H1 (cell line): ENCODE results near the gene UBE2D4. TPM values are rescaled to one million over a fixed set of nuclear protein-coding genes. Genes with fewer than 3 reads are reported as not detected.

Experiments
- CTCF ChIA-PET: fragments of 300-600 bp; sonication (Branson Sonifier 250); formaldehyde crosslinking; loops from one replicate; lab custom pipeline; 2021; ENCODE audit not compliant: partially characterized antibody; lab: Charles Lee
- POLR2A ChIA-PET: fragments of 300-600 bp; sonication (Branson Sonifier 250); formaldehyde crosslinking; loops from one replicate; lab custom pipeline; 2021; ENCODE audit warnings: inconsistent platforms; ENCODE audit not compliant: partially characterized antibody; lab: Charles Lee
- DNase-seq, 2 experiments: peaks; one replicate each; pipeline versions ENCODE4 v3.0.0 to v3.0.0-alpha.2; 2010 to 2022; ENCODE audit warnings: low spot score in 2 of 2, low read depth in 1 of 2, mixed read lengths in 1 of 2
- FAIRE-seq: peaks from 2 replicates; lab custom pipeline; 2011; peaks lifted over from hg19 to GRCh38; lab: Jason Lieb, UNC
- H2AFZ ChIP-seq: 2 replicates; pipeline ENCODE4 v1.8.1; 2012; ENCODE audit warnings: low read length, inconsistent platforms
- H2AK5ac ChIP-seq: 2 replicates; pipeline ENCODE4 v1.6.1; 2013; ENCODE audit warnings: low read depth, low read length
- H2BK120ac ChIP-seq: replicated peaks from 2 replicates; pipeline ENCODE3; 2013; ENCODE audit warnings: low read depth, low read length, inconsistent platforms
- H2BK12ac ChIP-seq: 2 replicates; pipeline ENCODE4 v1.6.1; 2013; ENCODE audit warnings: low read depth, low read length
- H2BK15ac ChIP-seq: 2 replicates; pipeline ENCODE4 v1.6.1; 2013; ENCODE audit warnings: low read length
- H2BK20ac ChIP-seq: 2 replicates; pipeline ENCODE4 v1.6.1; 2013; ENCODE audit warnings: low read length
- H2BK5ac ChIP-seq: 2 replicates; pipeline ENCODE4 v1.6.1; 2013; ENCODE audit warnings: low read depth, low read length
- H3K14ac ChIP-seq: 2 replicates; pipeline ENCODE4 v1.6.1; 2013; ENCODE audit warnings: inconsistent platforms; ENCODE audit not compliant: insufficient read length
- H3K18ac ChIP-seq: 2 replicates; pipeline ENCODE4 v1.6.1; 2013; ENCODE audit warnings: low read length; ENCODE audit errors: extremely low read depth
- H3K23ac ChIP-seq: 2 replicates; pipeline ENCODE4 v1.6.1; 2013; ENCODE audit warnings: inconsistent platforms; ENCODE audit not compliant: insufficient read length
- H3K23me2 ChIP-seq: 2 replicates; pipeline ENCODE4 v1.6.1; 2013; ENCODE audit warnings: low read depth, low read length
- H3K27ac ChIP-seq: 2 replicates; pipeline ENCODE4 v1.6.1; 2011; ENCODE audit warnings: low read depth, low read length, inconsistent platforms
- H3K27me3 ChIP-seq, 4 experiments: replicated peaks in 1 of 4; 1 replicate in 1 of 4; 2 replicates in 3 of 4; pipeline versions ENCODE4 v1.6.1 to v1.8.1; 2011 to 2013; ENCODE audit warnings: low read length in 3 of 4, mild to moderate bottlenecking in 3 of 4, inconsistent platforms in 2 of 4, mixed read lengths in 2 of 4, moderate library complexity in 1 of 4; ENCODE audit not compliant: control insufficient read depth in 3 of 4, insufficient read depth in 3 of 4; ENCODE audit errors: extremely low read depth in 1 of 4
- H3K36me3 ChIP-seq, 4 experiments: 2 replicates each; pipeline versions ENCODE4 v1.6.1 to v1.8.1; 2011 to 2013; ENCODE audit warnings: mild to moderate bottlenecking in 4 of 4, low read length in 3 of 4, moderate library complexity in 2 of 4, control low read depth in 1 of 4, inconsistent platforms in 1 of 4; ENCODE audit not compliant: insufficient read depth in 4 of 4, control insufficient read depth in 2 of 4
- H3K4ac ChIP-seq: replicated peaks from 2 replicates; pipeline ENCODE3; 2013; ENCODE audit warnings: low read length, low read depth, mixed read lengths, inconsistent platforms; ENCODE audit not compliant: insufficient read length
- H3K4me1 ChIP-seq, 4 experiments: replicated peaks in 1 of 4; 1 replicate in 1 of 4; 2 replicates in 3 of 4; pipeline versions ENCODE4 v1.6.1 to v1.8.1; 2011 to 2013; ENCODE audit warnings: low read length in 3 of 4, inconsistent platforms in 2 of 4, mixed read lengths in 1 of 4; ENCODE audit not compliant: insufficient read depth in 4 of 4, control insufficient read depth in 3 of 4
- H3K4me2 ChIP-seq, 2 experiments: 2 replicates each; pipeline versions ENCODE4 v1.6.1 to v1.8.1; 2011 to 2013; ENCODE audit warnings: low read depth in 2 of 2, low read length in 2 of 2, control low read depth in 1 of 2, inconsistent platforms in 1 of 2, mild to moderate bottlenecking in 1 of 2; ENCODE audit not compliant: insufficient read depth in 1 of 2
- H3K4me3 ChIP-seq, 4 experiments: fragments of 200-600, 300-600 bp in 1 of 4; sonication (generic), shearing (Covaris generic), sonication (Bioruptor Twin) in 1 of 4; 2 replicates each; pipeline versions ENCODE4 v1.5.1 to v1.8.1; 2011 to 2016; ENCODE audit warnings: low read length in 4 of 4, low read depth in 3 of 4, control low read depth in 2 of 4, inconsistent platforms in 2 of 4, mild to moderate bottlenecking in 2 of 4, mixed read lengths in 1 of 4, moderate library complexity in 1 of 4; ENCODE audit not compliant: insufficient read depth in 2 of 4; ENCODE audit errors: extremely low read depth in 1 of 4
- H3K56ac ChIP-seq: replicated peaks from 2 replicates; pipeline ENCODE3; 2013; ENCODE audit warnings: low read depth, mild to moderate bottlenecking, mixed read lengths, low read length, inconsistent platforms; ENCODE audit not compliant: insufficient read length
- H3K79me1 ChIP-seq: 2 replicates; pipeline ENCODE4 v1.6.1; 2013; ENCODE audit warnings: low read depth, low read length, control low read depth
- H3K79me2 ChIP-seq, 2 experiments: 2 replicates each; pipeline versions ENCODE4 v1.6.1 to v1.8.1; 2012 to 2013; ENCODE audit warnings: low read length in 2 of 2, mild to moderate bottlenecking in 2 of 2, inconsistent platforms in 1 of 2; ENCODE audit not compliant: insufficient read depth in 2 of 2, control insufficient read depth in 1 of 2
- H3K9ac ChIP-seq, 4 experiments: replicated peaks in 1 of 4; 1 replicate in 1 of 4; 2 replicates in 3 of 4; pipeline versions ENCODE4 v1.6.1 to v1.8.1; 2011 to 2013; ENCODE audit warnings: low read depth in 3 of 4, low read length in 3 of 4, control low read depth in 2 of 4, mild to moderate bottlenecking in 2 of 4, moderate library complexity in 2 of 4, inconsistent platforms in 1 of 4; ENCODE audit errors: extremely low read depth in 1 of 4
- H3K9me3 ChIP-seq, 2 experiments: 2 replicates each; pipeline versions ENCODE4 v1.6.1 to v1.8.1; 2012 to 2013; ENCODE audit warnings: mild to moderate bottlenecking in 2 of 2, moderate library complexity in 2 of 2, control low read depth in 1 of 2, inconsistent platforms in 1 of 2, low read depth in 1 of 2, low read length in 1 of 2, mixed read lengths in 1 of 2; ENCODE audit not compliant: insufficient read depth in 2 of 2
- H4K20me1 ChIP-seq, 2 experiments: replicated peaks in 1 of 2; 2 replicates each; pipeline versions ENCODE3 to v1.8.1; 2011 to 2013; ENCODE audit warnings: inconsistent platforms in 2 of 2, low read length in 2 of 2, mild to moderate bottlenecking in 1 of 2; ENCODE audit not compliant: insufficient read depth in 2 of 2, control insufficient read depth in 1 of 2
- H4K5ac ChIP-seq: 2 replicates; pipeline ENCODE4 v1.6.1; 2013; ENCODE audit warnings: low read length, low read depth, mixed read lengths, inconsistent platforms; ENCODE audit not compliant: insufficient read length
- H4K8ac ChIP-seq: 2 replicates; pipeline ENCODE4 v1.8.0; 2013; ENCODE audit warnings: mild to moderate bottlenecking, moderate library complexity, low read length, inconsistent platforms; ENCODE audit not compliant: insufficient read depth; ENCODE audit errors: extremely low read depth
- H4K91ac ChIP-seq: replicated peaks from 2 replicates; pipeline ENCODE3; 2013; ENCODE audit warnings: low read length, mixed read lengths, inconsistent platforms; ENCODE audit not compliant: insufficient read length
- CEBPB ChIP-seq: IDR thresholded peaks from 2 replicates; pipeline ENCODE4 v1.6.1; 2012; ENCODE audit warnings: low read depth, low read length
- EZH2 ChIP-seq: fragments of 200-600 bp; sonication (generic); IDR thresholded peaks from 2 replicates; pipeline ENCODE4 v1.7.1; 2012; ENCODE audit warnings: low read depth, mild to moderate bottlenecking, moderate library complexity, low read length, inconsistent platforms; ENCODE audit not compliant: severe bottlenecking
- GABPA ChIP-seq: IDR thresholded peaks from 2 replicates; pipeline ENCODE4 v1.6.1; 2011; ENCODE audit warnings: mild to moderate bottlenecking, low read length, moderate library complexity, borderline replicate concordance; ENCODE audit not compliant: insufficient read depth
- POU5F1 ChIP-seq: IDR thresholded peaks from 2 replicates; pipeline ENCODE4 v1.6.1; 2011; ENCODE audit warnings: low read depth, mild to moderate bottlenecking, low read length, moderate library complexity
- YY1 ChIP-seq: IDR thresholded peaks from 2 replicates; pipeline ENCODE4 v1.6.1; 2011; ENCODE audit warnings: low read depth, mild to moderate bottlenecking, low read length
- WGBS, 2 experiments: shearing (Covaris generic) in 1 of 2; methylation state at CpG; one replicate each; pipeline versions ENCODE4 v1.1.6 to v1.1.7; 2013 to 2015; ENCODE audit warnings: low lambda C conversion rate in 2 of 2, mixed read lengths in 2 of 2, inconsistent platforms in 1 of 2, low coverage in 1 of 2, missing lambda C conversion rate in 1 of 2; ENCODE audit not compliant: insufficient replicate concordance in 2 of 2, insufficient coverage in 1 of 2, insufficient read length in 1 of 2; ENCODE audit errors: extremely low coverage in 1 of 2, missing lambda C conversion rate in 1 of 2; 5-methylcytosine and 5-hydroxymethylcytosine counted together
- polyA plus RNA-seq, 7 experiments: library from polyadenylated mRNA; depleted of rRNA in 3 of 7; stranded (reverse) in 5 of 7; unstranded in 2 of 7; fragments of >200 nt in 5 of 7; fragments of 200-250 nt in 2 of 7; gene quantifications; 1 replicate in 5 of 7; 2 replicates in 1 of 7; 4 replicates in 1 of 7; pipeline versions ENCODE4 v1.2.1 to v1.2.3, GENCODE V29; 2011 to 2013; ENCODE audit warnings: missing spikeins in 2 of 7, mixed read lengths in 2 of 7
- total RNA-seq: library from RNA; stranded (reverse); fragmentation: NEBNext Ultra II Directional; extraction: Animal tissue kit (Norgen Biotek cat#: 25700); gene quantifications from 2 replicates; pipeline ENCODE4 v1.2.1, GENCODE V29; 2021

The UBE2D4 gene
- total and polyA plus RNA-seq, 2 of the 8 experiments (the other 6 are each of a cell fraction or from before 2014, with no cell fraction given), result 3.4 to 9.4 TPM

DNA sequence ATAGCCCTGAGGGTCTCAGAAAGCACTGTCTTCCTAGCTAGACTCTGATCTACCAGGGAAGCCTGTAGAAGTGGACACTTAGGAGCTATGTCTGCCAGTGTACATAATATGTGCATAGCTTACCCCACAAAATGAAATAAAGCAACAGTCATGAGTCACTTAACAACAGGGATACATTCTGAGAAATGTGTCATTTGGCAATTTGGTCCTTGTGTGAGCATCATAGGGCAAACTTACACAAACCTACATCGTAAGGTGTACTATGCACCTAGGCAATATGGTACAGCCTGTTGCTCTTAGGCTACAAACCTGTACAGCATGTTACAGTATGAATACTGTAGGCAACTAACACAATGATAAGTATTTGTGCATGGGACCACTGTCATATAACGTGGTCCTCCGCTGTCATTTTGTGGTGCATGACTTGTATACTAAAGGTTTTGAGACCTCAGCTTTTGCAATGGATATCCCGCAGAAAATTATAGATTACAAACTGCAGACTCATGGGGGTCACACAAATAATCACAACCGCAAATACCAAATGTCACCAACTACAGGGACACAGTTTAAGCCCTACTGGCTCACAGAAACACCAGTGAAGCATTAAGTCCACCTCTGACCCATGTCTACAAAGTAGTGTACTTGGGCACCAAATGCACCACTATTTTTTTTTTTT is 21.6 kb upstream of the UBE2D4 start:
- H3K79me1 ChIP-seq, result peaks cover 4% of the 10 kb centered on the region; the same call in 1 of the 2 replicates
- no peak overlapping the region for H3K27ac ChIP-seq
- H3K4ac ChIP-seq, result no peak overlapping the region
- H3K14ac ChIP-seq, result no peak overlapping the region
- H3K9me3 ChIP-seq, result no peaks in the 10 kb centered on the region
- no peak overlapping the region for H2BK120ac ChIP-seq
- no peak for DNase-seq
- no peak overlapping the region for H2BK15ac ChIP-seq
- H3K27me3 ChIP-seq, result no peaks in the 10 kb centered on the region
- no peak for FAIRE-seq
- ChIA-PET POLR2A (interaction anchor here (0.6 to 2.5 kb wide), 8 partner anchors 10 to 147 kb away, joined by 3 to 13 read pairs (median 4); partner anchors contain the start of gene MRPS24), CTCF (interaction anchor here (0.7 to 1.6 kb wide), 10 partner anchors 10 to 65 kb away, joined by 3 to 4 read pairs (median 4); no protein-coding TSS in a partner anchor)
- no peak overlapping the region for H2BK20ac ChIP-seq
- peak overlapping the region; percentile 84 to 95; a peak in 3 of 4 replicates for H3K4me2 ChIP-seq
- no peak overlapping the region for H3K23ac ChIP-seq
- peaks cover 0 to 41% of the 10 kb centered on the region in 2 experiments; a peak in 3 of 4 replicates for H3K79me2 ChIP-seq
- 89% methylated on average over 5 of the region's 5 CpGs; no CpG with 5 or more reads in 1 of the 2 experiments for WGBS, 2 experiments
- peaks cover 4% of the 10 kb centered on the region; the same call in 1 of the 2 replicates for H3K23me2 ChIP-seq
- no peaks in the 10 kb centered on the region for H3K36me3 ChIP-seq
- H3K56ac ChIP-seq, result no peak overlapping the region
- no peak overlapping the region for H3K18ac ChIP-seq
- peak overlapping the region in 1 of 4 experiments; percentile 83; a peak in 1 of 8 replicates for H3K4me3 ChIP-seq
- H4K8ac ChIP-seq, result no peak overlapping the region
- H2AK5ac ChIP-seq, result no peak overlapping the region
- no peak overlapping the region for H3K9ac ChIP-seq
- no peak overlapping the region for H2BK12ac ChIP-seq
- H4K5ac ChIP-seq, result no peak overlapping the region
- no peak overlapping the region for H2BK5ac ChIP-seq
- H4K20me1 ChIP-seq, result peaks cover 2 to 9% of the 10 kb centered on the region in 2 experiments
- TF ChIP-seq EZH2 (no peak), CEBPB (no peak), GABPA (no peak), YY1 (no peak), POU5F1 (no peak)
- H4K91ac ChIP-seq, result no peak overlapping the region
- peaks cover 1 to 16% (median 10%) of the 10 kb centered on the region in 4 experiments; a peak in 6 of 7 replicates for H3K4me1 ChIP-seq
- H2AFZ ChIP-seq, result no peak overlapping the region
